ENCODE results near the gene IQSEC3. TPM values are rescaled to one million over a fixed set of nuclear protein-coding genes. Genes with fewer than 3 reads are reported as not detected.

The IQSEC3 gene
- total RNA-seq, 1 experiment from 2014 or later = 0.55 TPM

GRCh38 chr12:219891-220352 is 153.4 kb downstream of the IQSEC3 start:
- peak overlapping the region; percentile 14 for H3K4me2 ChIP-seq (ENCODE audit: insufficient read depth, insufficient read length, low read length)

More at GRCh38 chr12:219891-220352, 153.4 kb downstream of the IQSEC3 start:
- Histone ChIP-seq H4K91ac (ENCODE audit: insufficient read length, low read depth, low read length) (no peak overlapping the region), H3K4ac (ENCODE audit: low read depth, low read length) (no peak overlapping the region), H3K27ac (ENCODE audit: insufficient read length, low read depth, low read length) (no peak overlapping the region), H4K5ac (ENCODE audit: insufficient read length, low read depth, low read length) (no peak overlapping the region), H3K27me3 (ENCODE audit: insufficient read depth, low read length) (no peaks in the 10 kb centered on the region), H3K56ac (ENCODE audit: insufficient read length, low read depth, low read length) (no peak overlapping the region), H2BK20ac (ENCODE audit: low read depth, low read length, poor library complexity, severe bottlenecking) (no peak overlapping the region), H2AFZ (ENCODE audit: low read length) (no peak overlapping the region), H3K79me2 (ENCODE audit: insufficient read depth, low read length) (no peaks in the 10 kb centered on the region), H2BK12ac (ENCODE audit: insufficient read length, low read depth, low read length) (no peak overlapping the region), H2BK5ac (ENCODE audit: insufficient read length, low read length) (no peak overlapping the region), H3K9ac (ENCODE audit: extremely low read depth, insufficient read length, low read length) (no peak overlapping the region), H3K14ac (ENCODE audit: insufficient read depth, low read length) (no peak overlapping the region), H3K79me1 (ENCODE audit: insufficient read depth, low read depth, low read length, poor library complexity, severe bottlenecking) (no peaks in the 10 kb centered on the region), H4K8ac (replicated peaks; ENCODE audit: insufficient read length, low read depth, low read length) (no peak overlapping the region), H3K23ac (ENCODE audit: insufficient read length, low read depth, low read length) (no peak overlapping the region), H3K23me2 (ENCODE audit: insufficient read length, low read depth, low read length, poor library complexity, severe bottlenecking) (peaks cover 3% of the 10 kb centered on the region), H2BK120ac (ENCODE audit: low read depth, low read length, poor library complexity, severe bottlenecking) (no peak overlapping the region), H3K4me1 (ENCODE audit: insufficient read depth, low read length) (no peaks in the 10 kb centered on the region), H3K9me3 (ENCODE audit: control insufficient read depth, low read depth, low read length) (no peaks in the 10 kb centered on the region), H2BK15ac (ENCODE audit: low read depth, low read length) (no peak overlapping the region), H2AK5ac (ENCODE audit: insufficient read length, low read length) (no peak overlapping the region), H3K18ac (ENCODE audit: insufficient read length, low read depth, low read length) (no peak overlapping the region), H4K20me1 (ENCODE audit: control insufficient read depth, insufficient read depth, insufficient read length) (no peaks in the 10 kb centered on the region), H3T11ph (ENCODE audit: low read length) (no peak overlapping the region)
- Mint-ChIP-seq H3K27ac (no peak overlapping the region), H3K4me3 (no peak overlapping the region), H3K27me3 (ENCODE audit: low read depth) (peaks cover 44% of the 10 kb centered on the region), H3K9me3 (no peaks in the 10 kb centered on the region), H3K36me3 (ENCODE audit: insufficient read depth in 1 of 3, low read depth in 3 of 3) (no peaks in the 10 kb centered on the region), H3K4me1 (peaks cover 4 to 10% of the 10 kb centered on the region in 2 experiments)
- peak; percentile 100 for TF ChIP-seq CTCF (conservative IDR thresholded peaks at IDR 0.05)
- WGBS (ENCODE audit: extremely low coverage, insufficient read length, low lambda C conversion rate) = no CpG with 5 or more reads among the region's 17 CpGs
- peak; percentile 97 for DNase-seq

Data from H9 (cell line).